Measurements from ENCODE around the gene TMEM139.

The TMEM139 gene

DNA sequence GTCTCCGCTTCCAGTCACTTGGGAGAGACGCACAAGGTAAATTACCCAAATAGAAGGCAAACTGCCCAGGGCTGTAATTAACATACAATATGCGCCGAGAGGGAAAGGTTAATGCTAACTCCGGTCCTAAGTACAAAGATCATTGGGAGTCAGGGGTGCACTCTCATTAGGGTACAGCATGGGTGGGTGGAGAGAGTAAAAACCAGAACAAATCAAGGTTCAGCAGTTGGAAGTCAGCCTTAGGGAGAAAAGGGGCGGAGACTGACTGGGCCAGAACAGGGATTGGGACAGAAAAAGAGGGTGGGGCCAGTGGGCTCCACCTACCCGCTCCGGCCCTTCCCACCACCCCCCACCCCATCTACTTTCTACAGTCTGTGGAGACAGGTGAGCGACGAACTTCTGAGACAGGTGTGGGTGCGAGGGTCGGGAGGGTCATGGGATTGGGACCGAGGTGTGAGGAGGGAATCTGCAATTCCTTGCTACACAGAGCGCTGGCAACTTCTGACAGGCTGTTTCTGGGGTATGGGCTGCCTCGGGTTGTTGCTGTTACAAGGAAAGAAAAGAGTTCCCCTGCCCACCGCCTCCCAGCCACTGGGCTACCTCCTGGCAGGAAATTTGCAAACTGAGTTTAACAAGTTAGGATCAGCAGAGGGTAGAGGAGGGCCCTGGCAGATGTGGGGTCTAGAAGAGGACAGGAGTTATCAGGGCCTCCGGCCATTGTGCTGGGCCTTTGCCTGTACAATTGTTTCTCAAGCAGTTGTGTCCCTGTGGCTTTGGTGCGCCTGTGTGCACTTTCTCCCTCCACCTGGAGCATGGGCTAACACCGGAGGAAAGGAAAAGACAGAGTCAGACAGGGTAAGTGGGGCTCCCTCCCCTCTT is at the start of gene TMEM139:
TMEM139 (plus strand) TSS at position 368 of the 879 bp plus-strand sequence. CDS start 1,000 bp downstream, outside the sequence.
- DNase-seq = no peak

DNA sequence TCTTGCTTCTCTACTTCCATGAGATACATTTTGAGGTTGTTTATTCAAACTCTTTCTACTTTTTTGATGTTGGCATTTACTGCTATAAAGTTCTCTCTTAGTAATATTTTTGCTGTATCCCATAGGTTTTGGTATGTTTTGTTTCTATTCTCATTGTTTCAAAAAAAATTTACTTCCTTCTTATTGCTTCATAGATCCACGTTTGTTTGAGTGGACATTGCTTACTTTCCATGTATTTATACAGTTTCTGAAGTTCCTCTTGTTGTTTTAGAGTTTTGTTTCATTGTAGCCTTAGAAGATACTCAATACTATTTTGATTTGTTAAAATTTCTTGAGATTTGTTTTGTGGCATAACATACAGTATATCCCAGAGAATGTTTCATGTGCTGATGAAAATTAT is 49.2 kb upstream of the TMEM139 start:
- no peak for DNase-seq

DNA sequence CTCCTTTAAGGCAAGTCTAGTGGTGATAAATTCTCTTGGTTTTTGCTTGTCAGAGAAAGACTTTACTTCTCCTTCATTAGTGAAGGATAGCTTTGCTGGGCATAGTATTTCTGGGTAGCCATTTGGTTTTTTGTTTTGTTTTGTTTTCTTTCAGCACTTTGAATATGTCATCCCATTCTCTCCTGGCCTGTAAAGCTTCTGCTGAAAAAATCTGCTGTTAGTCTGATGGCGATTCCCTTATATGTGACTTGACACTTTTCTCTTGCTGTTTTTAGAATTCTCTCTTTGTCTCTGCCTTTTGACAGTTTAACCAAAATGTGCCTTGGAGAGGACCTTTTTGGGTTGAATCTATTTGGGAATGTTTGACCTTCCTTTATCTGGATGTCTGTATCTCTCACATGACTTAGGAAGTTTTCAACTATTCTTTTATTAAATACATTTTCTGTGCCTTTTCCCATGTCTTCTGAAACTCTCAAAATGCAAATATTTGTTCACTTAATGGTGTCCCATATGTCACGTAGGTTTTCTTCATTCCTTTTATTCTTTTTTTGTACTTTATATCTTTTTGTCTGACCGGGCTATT is 48.3 kb upstream of the TMEM139 start:
- no peak for DNase-seq

DNA sequence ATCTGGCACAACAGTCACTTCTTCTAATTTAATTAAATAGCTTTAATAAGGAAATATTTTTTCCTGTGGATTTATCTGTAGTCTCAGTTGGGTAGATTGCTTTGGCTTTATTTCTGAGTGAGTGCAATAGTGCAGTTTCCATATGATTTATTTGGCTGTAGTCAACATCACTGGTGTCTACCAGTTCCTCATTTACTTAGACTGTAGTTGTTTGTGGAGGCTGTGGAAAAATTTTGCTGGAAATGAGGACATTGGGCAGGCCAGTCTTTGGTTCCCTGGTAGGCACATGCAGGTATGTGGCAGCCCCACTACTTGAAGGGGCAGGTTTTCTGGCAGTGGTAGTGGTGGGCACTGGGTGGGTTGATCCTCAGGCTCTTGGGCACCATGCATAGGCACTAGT is 47.4 kb upstream of the TMEM139 start:
- no peak for DNase-seq

DNA sequence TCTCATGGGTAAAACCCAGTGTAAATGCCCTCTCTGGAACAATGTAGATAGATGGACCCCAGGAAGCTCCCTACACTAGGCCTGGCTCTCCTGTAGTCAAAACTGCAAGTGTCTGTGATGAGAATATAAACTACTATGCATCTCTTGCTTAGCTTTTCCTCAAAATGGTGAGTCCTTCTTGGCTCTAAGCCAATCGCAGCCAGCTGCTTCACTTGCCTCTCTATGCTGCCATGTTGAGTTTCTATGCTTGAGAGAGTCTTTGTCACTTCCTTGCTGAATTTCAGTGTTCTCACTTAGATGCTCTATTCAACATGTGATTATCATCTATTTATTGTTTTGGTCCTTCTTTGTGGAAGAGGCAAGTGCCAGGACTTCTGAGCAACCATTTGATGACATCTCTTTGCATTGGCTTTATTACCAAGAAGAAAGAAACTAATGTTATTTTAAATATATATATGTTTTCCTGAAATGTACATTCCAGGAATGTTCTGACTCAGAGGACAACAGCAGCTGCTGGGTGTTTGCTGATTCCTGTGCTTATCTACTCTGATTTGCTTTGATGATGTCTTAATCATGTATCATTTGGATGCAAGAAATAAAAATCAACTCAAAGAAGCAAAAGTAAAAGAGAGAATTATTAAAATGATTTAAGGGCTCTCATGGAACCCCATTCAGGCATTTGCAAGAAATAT is 46.3 kb upstream of the TMEM139 start:
- no peak for DNase-seq

DNA sequence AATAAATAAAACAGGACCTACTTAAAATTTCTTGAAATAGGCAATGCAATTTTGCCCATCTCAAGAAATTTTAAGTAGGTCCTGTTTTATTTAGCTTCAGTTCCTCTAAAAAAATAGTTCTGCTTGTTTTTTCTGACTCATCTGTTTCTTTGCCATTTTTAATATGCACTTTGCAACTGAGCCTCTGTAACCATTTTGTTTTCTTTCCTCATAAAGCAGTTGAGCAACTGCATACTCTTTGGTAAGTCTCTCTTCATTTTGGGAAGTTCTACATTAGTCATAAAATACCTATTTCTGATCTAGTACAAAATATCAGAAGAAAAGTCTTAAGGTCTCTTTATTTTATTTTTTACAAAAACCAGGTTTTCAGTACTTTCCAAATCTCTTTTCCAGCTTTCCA is 44.9 kb upstream of the TMEM139 start:
- peak in 1 of 2 donors; percentile 67 for DNase-seq

DNA sequence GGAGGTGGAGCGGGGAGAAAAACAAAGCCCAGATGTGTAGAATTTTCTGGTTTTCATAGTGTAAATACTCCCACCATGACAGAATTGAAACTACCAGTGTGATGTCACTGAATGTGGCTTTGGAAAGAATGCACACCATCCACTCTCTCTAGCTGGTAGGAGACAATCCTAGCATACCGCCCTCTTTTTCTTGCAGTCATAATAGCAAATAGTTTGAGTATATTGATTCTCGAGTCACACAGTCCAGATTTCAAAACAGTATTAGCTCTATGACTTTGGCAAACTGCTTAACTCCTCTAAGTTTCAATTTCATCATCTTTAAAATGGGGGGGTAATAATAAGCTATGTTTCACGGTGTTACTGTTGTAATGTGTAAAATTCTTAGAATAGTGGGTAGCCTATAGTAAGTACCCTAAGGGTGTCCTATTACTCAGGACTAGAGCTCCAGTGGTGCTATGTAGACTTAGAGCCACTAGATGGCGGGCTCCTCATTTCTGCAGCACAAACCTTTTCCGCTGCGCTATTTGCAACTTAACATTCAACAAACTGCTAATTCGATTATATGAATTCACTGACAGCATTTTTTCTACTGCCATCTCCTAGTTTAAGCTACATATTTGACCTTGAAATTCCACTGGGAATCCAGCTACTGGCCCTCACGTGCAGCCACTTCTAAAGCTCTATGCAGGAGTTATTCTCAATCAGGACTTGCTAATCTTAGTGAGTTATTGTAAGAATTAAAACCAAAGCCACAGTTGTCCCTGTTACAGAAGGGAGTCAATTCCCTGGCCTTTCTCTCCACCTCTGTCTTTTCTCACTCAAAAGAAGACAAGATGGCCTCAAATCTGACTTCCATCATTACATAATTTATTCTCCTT is 44.2 kb upstream of the TMEM139 start:
- peak in 1 of 2 donors; percentile 80 for DNase-seq

DNA sequence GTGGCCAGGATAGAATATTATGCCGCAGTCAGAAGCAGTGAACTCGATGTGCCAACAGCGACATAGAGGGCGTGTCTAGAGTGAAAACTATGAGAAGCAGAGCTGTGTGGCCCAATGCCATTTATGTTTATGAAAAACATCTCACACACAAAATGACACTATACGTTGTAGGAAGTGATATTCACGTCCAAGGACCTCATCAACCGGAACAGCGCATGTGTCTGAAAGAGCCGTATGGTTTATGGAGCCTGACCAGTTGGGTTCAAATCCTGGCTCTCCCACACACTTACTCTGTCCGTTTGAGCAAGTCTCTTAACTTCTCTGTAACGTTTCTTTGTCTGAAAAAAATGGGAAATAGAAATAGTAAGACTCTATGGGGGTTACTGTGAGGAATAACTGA is 42.5 kb upstream of the TMEM139 start:
- DNase-seq = no peak

DNA sequence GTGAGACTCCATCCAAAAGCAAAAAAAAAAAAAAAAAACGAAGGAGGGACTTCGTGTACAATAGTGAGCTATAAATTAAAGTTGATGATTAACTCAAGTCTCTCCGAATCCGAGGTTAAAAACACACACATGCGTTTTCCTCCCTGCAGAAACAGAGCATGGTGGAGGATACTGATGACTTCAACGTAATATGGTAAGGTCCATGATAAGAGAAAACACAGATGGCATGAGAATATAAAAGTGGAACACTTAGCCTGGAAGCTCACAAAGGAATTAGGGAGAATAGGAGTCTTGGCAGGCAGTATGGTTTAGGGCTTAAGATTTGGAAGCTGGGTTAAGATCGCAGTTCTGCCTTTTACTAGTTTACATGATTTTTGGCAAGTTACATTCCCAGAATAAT is 41.6 kb upstream of the TMEM139 start:
- no peak for DNase-seq

DNA sequence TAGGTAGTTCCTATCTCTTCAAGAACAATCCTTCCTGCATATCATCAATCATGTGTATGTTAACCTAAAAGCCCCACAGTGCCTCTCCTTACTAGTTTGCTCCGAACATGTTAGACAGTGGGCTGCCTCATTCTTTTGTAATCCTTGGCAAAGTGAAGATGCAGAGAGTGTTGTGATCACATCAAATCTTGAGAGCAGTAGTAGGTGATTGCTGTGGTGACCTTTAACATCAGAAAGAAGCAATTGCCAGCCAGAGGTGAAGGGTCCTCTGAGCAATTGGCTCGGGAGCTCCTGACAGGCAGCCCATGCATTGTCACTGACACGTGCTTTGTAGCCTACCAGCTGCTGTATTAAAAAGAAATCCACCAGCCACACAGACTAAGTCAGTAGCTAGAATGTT is 41.1 kb upstream of the TMEM139 start:
- no peak for DNase-seq

DNA sequence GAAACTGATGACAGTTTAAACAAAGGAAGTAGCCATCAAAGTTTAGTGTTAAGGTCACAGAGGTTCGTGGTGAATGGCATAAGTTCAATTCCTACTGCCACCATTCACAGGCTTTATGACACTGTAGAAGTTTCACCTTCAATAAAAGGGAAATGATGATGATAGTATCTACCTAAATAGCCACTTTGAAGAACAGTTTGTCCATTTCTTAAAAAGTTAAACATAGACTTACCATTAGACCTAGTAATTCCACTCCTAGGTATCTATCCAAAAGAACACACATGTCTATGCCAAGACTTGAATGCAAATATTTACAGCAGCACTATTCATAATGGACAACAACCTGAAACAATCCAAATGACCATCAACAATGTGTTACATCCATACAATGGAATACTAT is 40.4 kb upstream of the TMEM139 start:
- no peak for DNase-seq

DNA sequence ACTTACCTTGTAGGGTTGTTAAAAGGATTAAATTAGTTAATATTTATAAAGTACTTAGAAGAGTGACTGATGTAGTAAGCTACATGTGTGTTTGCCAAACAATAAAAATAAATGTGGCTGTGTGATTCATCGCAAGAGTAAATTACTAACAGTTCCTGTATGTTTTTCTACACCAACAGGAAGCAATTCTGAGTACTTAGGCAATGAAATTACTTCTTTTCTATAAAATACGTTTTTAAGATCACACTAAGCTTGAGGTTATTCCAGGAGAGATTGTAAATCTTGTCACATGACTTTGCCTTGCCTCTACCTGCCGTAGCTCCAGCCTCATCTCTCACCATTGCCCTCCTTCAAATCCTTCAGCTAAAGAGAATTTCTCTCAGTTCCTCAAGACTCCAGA is 39.6 kb upstream of the TMEM139 start:
- peak in 1 of 2 donors; percentile 43 for DNase-seq

DNA sequence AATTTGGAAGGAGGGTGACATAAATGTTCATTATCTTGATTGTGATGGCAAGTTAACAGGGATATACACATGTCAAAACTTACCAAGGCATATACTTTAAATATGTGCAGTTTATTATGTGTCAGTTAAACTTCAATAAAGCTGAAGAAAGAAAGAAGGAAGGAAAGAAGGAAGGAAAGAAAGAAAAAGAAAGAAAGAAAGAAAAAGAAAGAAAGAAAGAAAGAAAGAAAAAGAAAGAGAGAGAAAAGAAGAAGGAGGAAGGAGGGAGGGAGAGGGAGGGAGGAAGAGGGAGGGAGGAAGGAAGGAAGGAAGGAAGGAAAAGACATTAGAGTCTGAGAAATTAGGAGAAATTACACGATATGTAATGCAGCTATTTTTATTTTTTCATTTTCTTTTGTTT is 37.4 kb upstream of the TMEM139 start:
- no peak for DNase-seq

DNA sequence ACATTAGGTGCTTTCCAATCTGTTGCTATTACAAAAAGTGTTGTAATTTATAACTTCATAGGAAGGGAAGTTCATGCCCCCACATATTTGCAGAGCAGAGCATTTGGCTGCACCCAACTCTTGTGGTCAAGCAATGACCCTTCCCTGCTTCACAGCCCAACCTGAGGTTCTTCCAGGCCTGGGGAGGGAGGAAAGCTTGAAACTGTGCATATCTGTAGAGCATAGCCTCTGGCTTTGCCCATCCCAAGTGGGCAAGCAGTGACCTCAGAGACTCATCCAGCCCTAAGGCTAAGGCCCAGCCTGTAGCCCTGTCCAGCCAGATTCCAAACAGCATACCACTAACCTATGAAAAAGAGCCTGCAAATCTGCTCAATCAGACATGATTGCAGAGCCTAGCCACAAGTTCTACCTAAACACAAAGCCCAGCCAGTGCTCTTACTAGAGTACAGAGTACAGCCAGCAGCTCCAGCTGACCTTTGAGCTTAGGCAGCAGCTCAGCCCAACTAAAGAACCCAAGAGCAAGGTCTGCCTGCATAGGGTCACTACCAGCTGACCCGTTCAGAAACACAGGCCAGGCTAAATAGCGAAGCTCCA is 35.9 kb upstream of the TMEM139 start:
- no peak for DNase-seq

DNA sequence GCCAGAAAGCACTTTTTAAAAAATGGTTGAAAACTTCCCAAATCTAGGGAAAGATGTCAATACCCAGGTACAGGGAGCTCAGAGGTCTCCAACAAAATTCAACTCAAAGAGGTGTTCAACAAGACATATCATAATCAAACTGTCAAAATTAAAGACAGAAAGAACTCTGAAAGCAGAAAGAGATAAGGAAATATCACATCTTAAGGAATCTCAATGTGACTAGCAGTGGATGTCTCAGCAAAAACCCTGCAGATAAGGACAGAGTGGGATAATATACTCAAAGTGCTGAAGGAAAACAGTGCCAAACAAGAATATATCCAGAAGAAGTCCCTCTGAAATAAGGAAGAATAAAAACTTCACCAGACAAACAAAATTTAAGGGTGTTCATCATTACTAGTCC is 34.6 kb upstream of the TMEM139 start:
- no peak for DNase-seq

DNA sequence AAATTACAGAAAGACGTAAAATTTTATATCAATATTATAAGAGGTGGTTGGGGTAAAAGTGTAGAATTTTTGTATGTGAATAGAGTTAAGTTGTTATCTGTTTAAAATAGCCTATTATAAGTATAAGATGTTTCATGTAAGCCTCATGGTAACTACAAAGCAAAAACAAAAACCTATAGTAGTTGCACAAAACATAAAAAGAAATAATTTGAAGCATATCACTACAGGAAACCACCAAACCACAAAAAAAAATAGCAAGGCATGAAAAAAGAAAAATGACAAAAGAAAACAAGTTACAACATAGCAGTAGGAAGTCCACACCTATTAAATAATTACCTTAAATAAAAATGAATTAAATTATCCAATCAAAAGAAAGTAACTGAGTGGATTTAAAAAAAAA is 33.9 kb upstream of the TMEM139 start:
- DNase-seq = no peak

DNA sequence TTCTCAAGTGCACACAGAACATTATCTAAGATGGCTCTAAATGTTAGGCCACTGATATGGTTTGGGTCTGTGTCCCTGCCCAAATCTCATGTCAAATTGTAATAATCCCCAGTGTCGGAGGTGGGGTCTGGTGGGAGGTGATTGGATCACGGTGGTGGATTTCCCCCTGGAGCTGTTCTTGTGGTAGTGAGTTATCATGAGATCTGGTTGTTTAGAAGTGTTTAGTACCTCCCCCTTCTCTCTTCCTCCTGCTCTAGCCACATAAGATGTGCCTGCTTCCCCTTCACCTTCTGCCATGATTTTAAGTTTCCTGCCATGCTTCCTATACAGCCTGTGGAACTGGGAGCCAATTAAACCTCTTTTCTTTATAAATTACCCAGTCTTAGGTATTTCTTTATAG is 32.8 kb upstream of the TMEM139 start:
- no peak for DNase-seq

DNA sequence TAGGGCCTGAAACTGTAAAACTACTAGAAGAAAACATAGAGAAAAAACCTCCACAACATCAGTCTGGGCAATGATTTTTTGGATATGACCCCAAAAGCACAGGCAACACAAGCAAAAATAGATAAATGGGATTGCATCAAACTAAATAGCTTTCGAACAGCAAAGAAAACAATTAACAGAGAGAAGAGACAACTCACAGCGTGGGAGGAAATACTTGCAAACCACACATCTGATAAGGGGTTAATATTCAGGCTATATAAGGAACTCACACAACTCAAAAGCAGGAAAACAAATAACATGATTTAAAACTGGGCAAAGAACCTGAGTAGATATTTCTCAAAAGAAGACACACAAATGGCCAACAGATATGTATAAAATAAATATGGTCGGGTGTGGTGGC is 29.2 kb upstream of the TMEM139 start:
- peak in 1 of 2 donors; percentile 27 for DNase-seq

DNA sequence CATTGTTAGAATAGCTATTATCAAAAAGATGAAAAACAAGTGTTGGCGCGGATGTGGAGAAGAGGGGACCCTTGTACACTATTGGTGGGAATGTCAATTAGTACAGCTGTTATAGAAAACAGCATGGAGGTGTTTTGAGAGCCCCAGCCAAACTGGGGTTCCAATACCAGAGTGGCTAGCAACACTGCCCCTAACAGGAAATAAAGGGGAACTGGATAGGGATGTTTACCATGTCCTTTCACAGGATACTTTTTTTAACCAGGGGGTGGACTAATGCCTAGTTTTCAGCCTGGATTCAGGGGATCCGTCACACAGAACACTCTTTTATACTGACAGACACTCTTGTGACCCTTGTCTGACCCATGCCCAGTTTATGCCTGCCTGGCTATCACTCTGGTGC is 28.4 kb upstream of the TMEM139 start:
- DNase-seq = no peak

DNA sequence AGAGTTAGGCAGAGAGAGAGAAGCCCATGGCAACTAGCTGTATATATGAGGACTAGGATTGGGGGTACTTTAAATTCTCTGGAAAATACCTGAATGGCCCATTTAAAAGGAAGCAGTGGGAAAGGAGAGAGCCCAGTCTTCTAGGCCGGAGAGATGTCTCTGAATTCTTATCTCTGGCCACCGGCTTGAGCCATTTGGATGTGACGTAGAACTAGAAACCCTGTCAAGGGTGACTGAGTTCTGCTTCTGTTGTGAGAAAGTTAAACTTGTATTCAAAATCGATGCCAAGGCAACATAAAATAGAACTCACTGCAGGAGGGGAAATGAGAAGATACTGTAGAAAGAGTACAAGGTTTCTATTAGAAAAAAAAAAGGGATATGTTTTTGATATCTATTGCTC is 27.8 kb upstream of the TMEM139 start:
- no peak for DNase-seq

DNA sequence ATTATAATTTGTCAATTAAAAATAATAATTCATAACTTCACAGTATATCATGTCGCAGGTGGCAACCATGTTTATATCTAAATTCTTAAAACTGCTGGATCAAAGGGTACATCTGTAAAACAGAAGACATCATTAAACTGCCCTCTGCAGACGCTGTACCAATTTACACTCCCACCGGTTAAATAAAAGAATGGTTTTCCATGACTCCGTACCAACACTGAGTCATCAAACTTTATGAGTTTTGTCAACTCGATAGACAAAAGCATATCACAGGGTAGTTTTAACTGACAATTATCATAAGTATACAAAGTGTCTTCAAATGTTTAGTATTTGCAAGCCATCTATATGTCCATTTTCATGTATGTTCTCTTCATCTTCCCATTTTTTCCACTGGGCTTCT is 27.3 kb upstream of the TMEM139 start:
- DNase-seq = no peak

DNA sequence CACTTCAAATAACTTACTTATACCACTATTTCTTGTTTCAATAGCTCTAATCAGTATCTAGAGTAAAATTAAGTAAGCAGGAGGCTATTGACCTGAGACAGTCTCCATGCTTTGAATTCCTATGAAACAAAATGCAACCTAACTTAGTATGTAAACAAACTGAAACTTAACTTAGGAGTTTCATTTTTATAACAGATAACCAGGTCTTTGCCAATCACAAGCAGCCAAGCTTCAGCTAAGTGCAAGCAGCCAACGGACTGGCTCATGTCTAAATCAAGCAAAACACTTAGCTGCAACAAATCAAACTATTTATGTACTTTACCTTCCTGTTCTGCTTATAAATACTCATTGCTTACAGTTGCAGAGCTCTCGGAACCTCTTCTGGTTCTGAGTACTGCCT is 25.9 kb upstream of the TMEM139 start:
- no peak for DNase-seq

DNA sequence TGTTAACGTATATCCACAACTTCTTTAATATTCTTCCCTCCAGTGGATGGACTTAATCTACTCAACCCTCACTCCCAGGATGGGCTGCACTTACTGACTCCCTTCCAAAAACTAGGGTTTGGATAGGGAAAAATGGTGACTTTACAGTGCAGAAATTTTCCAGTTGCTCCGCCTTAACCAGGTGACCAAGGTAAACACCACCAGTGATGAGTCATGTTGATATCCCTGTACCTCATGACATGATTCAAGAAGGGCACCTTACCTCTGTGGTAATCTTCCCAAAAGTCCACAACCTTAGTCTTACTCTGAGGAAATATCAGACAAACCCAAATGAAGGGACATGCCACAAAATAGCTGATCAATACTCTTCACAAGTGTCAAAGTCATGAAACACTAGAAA is 25.0 kb upstream of the TMEM139 start:
- no peak for DNase-seq
